Panc1 (cell line): ENCODE measurements around the gene HINT2. TPM values are rescaled to one million over a fixed set of nuclear protein-coding genes. Genes with fewer than 3 reads are reported as not detected.

Experiments used
- ATAC-seq: fragments of 200-7000 bp; cut with Tn5 transposase; 2 replicates; pipeline ENCODE4 v1.9.1; 2020; ENCODE audit warnings: mild to moderate bottlenecking, moderate library complexity
- BruUV-seq: library from RNA; stranded (reverse); fragments of 400-500 nt; replicated peaks from 2 replicates; lab custom pipeline; 2021; lab: Mats Ljungman, UMichigan
- CTCF ChIA-PET: fragments of 300-600 bp; sonication (Branson Sonifier 250); formaldehyde crosslinking; loops from one replicate; lab custom pipeline; 2022; ENCODE audit warnings: antibody characterized with exemption; lab: Charles Lee
- POLR2A ChIA-PET: fragments of 300-600 bp; sonication (Branson Sonifier 250); formaldehyde crosslinking; loops from one replicate; lab custom pipeline; 2022; ENCODE audit warnings: antibody characterized with exemption; lab: Charles Lee
- DNase-seq: peaks from one replicate; pipeline ENCODE4 v3.0.0-alpha.2; 2010; ENCODE audit warnings: low read depth, low spot score
- H3K27ac ChIP-seq: 2 replicates; pipeline ENCODE4 v1.5.1; 2011; ENCODE audit warnings: mild to moderate bottlenecking, low read length, inconsistent platforms
- H3K27me3 ChIP-seq: fragments of 200-500 bp; sonication (Bioruptor generic); 2 replicates; pipeline ENCODE4 v1.6.0; 2014; ENCODE audit warnings: low read length, inconsistent platforms; ENCODE audit not compliant: control insufficient read depth, insufficient read depth
- H3K36me3 ChIP-seq: fragments of 200-500 bp; sonication (Bioruptor generic); 2 replicates; pipeline ENCODE4 v1.5.1; 2014; ENCODE audit warnings: inconsistent platforms, mild to moderate bottlenecking, low read length, moderate library complexity; ENCODE audit not compliant: control insufficient read depth, insufficient read depth
- H3K4me1 ChIP-seq: 2 replicates; pipeline ENCODE4 v1.5.1; 2011; ENCODE audit warnings: inconsistent platforms, mild to moderate bottlenecking, low read length, moderate library complexity; ENCODE audit not compliant: control insufficient read depth, insufficient read depth
- H3K4me3 ChIP-seq, 2 experiments: 2 replicates each; pipeline ENCODE4 v1.5.1; 2011 to 2012; ENCODE audit warnings: low read depth in 2 of 2, low read length in 2 of 2, mild to moderate bottlenecking in 2 of 2, inconsistent platforms in 1 of 2, moderate library complexity in 1 of 2
- H3K9me3 ChIP-seq: fragments of 200-500 bp; sonication (Bioruptor generic); 2 replicates; pipeline ENCODE4 v1.5.1; 2014; ENCODE audit warnings: low read depth, mild to moderate bottlenecking, inconsistent platforms, low read length, moderate library complexity; ENCODE audit not compliant: control insufficient read depth, insufficient read depth
- POLR2AphosphoS5 ChIP-seq: IDR thresholded peaks from 2 replicates; pipeline ENCODE4 v1.6.1; 2012; ENCODE audit warnings: mild to moderate bottlenecking, low read depth, low read length, moderate library complexity
- SIN3A ChIP-seq: IDR thresholded peaks from 2 replicates; pipeline ENCODE4 v1.6.1; 2012; ENCODE audit warnings: low read depth, mild to moderate bottlenecking, low read length, moderate library complexity, borderline replicate concordance; ENCODE audit not compliant: insufficient read depth
- TCF7L2 ChIP-seq: IDR thresholded peaks from 2 replicates; pipeline ENCODE4 v1.6.1; 2011; ENCODE audit warnings: mild to moderate bottlenecking, low read depth, low read length, inconsistent platforms
- in situ Hi-C: cut with HindIII; loops from 2 replicates; pipeline ENCODE4 v1.10.0; 2016; ENCODE audit warnings: low sequenced_read_pairs, low pct_unique_long_range_greater_than_20kb
- intact Hi-C: fragments of 100-400 bp; cut with micrococcal nuclease; formaldehyde crosslinking; loops from one replicate; pipeline ENCODE4 v1.10.0; 2022; ENCODE audit not compliant: unreplicated experiment
- total RNA-seq: library from RNA; stranded (reverse); gene quantifications from one replicate; pipeline ENCODE4 v1.2.1, GENCODE V29; 2021; ENCODE audit not compliant: unreplicated experiment
- TF ChIP-seq, protein P1 (sequence below): fragments of 450-650 bp; IDR thresholded peaks from 2 replicates; pipeline ENCODE4 v1.5.1; 2017; ENCODE audit warnings: mild to moderate bottlenecking
- TF ChIP-seq, protein P2 (sequence below), 2 experiments: IDR thresholded peaks; 2 replicates each; pipeline ENCODE4 v1.6.1; 2011 to 2012; ENCODE audit warnings: low read depth in 2 of 2, control low read depth in 1 of 2, low read length in 1 of 2, mild to moderate bottlenecking in 1 of 2, moderate library complexity in 1 of 2; ENCODE audit not compliant: insufficient read depth in 1 of 2

Gene HINT2
- total RNA-seq, 1 experiment from 2014 or later: 75.6 TPM

DNA sequence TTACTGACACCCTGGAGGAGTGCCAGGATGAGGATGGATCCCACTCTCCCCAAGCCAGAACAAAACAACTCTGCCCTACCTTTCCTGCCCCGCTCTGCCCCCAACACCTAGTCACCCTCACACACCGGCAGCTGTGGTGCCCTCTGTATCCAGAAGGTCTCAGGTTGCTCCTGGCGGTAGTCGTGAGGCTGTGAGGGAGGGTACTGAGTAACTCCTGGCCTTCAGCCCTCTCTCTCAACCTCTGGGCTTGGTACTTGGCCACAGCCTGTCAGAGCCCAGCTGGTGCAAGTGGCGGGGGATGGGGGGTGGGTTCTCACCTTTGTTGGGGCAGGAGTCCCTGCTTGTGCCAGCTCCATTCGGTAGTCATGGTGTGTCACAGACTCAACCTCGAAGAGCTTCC, 4.7 kb downstream of the HINT2 start:
- ChIA-PET POLR2A (interaction anchor here (0.6 kb wide), 1 partner anchor 70 kb away, joined by 3 read pairs; no protein-coding TSS in a partner anchor), CTCF (no interaction called here)
- intact Hi-C loops (loop anchor here (10.0 kb wide), 1 partner anchor 155 kb away; the partner anchor contains the start of genes CCDC107, RMRP and SIT1), in situ Hi-C loops (no loop called here)
- no peak overlapping the region for H3K4me3 ChIP-seq
- H3K27ac ChIP-seq: no peak overlapping the region
- no peaks in the 10 kb centered on the region for H3K9me3 ChIP-seq
- no peak for DNase-seq
- ATAC-seq: no peak
- H3K4me1 ChIP-seq: peaks cover 29% of the 10 kb centered on the region
- TF ChIP-seq, protein P1, sequence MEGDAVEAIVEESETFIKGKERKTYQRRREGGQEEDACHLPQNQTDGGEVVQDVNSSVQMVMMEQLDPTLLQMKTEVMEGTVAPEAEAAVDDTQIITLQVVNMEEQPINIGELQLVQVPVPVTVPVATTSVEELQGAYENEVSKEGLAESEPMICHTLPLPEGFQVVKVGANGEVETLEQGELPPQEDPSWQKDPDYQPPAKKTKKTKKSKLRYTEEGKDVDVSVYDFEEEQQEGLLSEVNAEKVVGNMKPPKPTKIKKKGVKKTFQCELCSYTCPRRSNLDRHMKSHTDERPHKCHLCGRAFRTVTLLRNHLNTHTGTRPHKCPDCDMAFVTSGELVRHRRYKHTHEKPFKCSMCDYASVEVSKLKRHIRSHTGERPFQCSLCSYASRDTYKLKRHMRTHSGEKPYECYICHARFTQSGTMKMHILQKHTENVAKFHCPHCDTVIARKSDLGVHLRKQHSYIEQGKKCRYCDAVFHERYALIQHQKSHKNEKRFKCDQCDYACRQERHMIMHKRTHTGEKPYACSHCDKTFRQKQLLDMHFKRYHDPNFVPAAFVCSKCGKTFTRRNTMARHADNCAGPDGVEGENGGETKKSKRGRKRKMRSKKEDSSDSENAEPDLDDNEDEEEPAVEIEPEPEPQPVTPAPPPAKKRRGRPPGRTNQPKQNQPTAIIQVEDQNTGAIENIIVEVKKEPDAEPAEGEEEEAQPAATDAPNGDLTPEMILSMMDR: no peak
- TF ChIP-seq POLR2AphosphoS5: no peak
- no peak for TF ChIP-seq TCF7L2
- no peak for TF ChIP-seq SIN3A
- TF ChIP-seq, protein P2, sequence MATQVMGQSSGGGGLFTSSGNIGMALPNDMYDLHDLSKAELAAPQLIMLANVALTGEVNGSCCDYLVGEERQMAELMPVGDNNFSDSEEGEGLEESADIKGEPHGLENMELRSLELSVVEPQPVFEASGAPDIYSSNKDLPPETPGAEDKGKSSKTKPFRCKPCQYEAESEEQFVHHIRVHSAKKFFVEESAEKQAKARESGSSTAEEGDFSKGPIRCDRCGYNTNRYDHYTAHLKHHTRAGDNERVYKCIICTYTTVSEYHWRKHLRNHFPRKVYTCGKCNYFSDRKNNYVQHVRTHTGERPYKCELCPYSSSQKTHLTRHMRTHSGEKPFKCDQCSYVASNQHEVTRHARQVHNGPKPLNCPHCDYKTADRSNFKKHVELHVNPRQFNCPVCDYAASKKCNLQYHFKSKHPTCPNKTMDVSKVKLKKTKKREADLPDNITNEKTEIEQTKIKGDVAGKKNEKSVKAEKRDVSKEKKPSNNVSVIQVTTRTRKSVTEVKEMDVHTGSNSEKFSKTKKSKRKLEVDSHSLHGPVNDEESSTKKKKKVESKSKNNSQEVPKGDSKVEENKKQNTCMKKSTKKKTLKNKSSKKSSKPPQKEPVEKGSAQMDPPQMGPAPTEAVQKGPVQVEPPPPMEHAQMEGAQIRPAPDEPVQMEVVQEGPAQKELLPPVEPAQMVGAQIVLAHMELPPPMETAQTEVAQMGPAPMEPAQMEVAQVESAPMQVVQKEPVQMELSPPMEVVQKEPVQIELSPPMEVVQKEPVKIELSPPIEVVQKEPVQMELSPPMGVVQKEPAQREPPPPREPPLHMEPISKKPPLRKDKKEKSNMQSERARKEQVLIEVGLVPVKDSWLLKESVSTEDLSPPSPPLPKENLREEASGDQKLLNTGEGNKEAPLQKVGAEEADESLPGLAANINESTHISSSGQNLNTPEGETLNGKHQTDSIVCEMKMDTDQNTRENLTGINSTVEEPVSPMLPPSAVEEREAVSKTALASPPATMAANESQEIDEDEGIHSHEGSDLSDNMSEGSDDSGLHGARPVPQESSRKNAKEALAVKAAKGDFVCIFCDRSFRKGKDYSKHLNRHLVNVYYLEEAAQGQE (IDR thresholded peaks at IDR 0.05; ENCODE audit: insufficient read depth in 1 of 2, low read depth in 2 of 2, low read length in 1 of 2): no peak
- no TSS peak for BruUV-seq
- H3K36me3 ChIP-seq: no peaks in the 10 kb centered on the region
- H3K27me3 ChIP-seq: no peaks in the 10 kb centered on the region

DNA sequence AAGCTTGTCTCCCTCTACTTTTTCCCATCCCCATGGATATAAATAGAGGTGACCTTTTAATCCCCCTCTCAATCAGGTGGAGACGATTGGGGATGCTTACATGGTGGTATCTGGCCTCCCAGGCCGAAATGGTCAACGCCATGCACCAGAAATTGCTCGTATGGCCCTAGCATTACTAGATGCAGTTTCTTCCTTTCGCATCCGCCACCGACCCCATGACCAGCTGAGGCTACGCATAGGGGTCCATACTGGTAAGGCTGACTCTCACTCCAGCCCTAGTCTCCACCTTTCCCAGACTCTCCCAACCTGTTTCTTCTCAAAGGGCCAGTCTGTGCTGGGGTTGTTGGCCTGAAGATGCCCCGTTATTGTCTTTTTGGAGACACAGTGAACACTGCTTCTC, 6.4 kb downstream of the HINT2 start:
- ChIA-PET CTCF (interaction anchor here (0.7 kb wide), 1 partner anchor 18 kb away, joined by 10 read pairs; no protein-coding TSS in a partner anchor), POLR2A (interaction anchor here (0.6 kb wide), 1 partner anchor 47 kb away, joined by 3 read pairs; no protein-coding TSS in a partner anchor)
- no TSS peak for BruUV-seq
- TF ChIP-seq, protein P2 (IDR thresholded peaks at IDR 0.05; ENCODE audit: insufficient read depth in 1 of 2, low read depth in 2 of 2, low read length in 1 of 2): no peak
- intact Hi-C loops (no loop called here), in situ Hi-C loops (no loop called here)
- peaks cover 20% of the 10 kb centered on the region for H3K4me1 ChIP-seq
- H3K27ac ChIP-seq: no peak overlapping the region
- no peaks in the 10 kb centered on the region for H3K9me3 ChIP-seq
- ATAC-seq: no peak
- H3K36me3 ChIP-seq: peaks cover under 1% of the 10 kb centered on the region; the same call in 1 of the 2 replicates
- H3K27me3 ChIP-seq: no peaks in the 10 kb centered on the region
- DNase-seq: no peak
- no peak overlapping the region for H3K4me3 ChIP-seq
